ENCODE measurements around the gene ANKS1A. TPM values are rescaled to one million over a fixed set of nuclear protein-coding genes. Genes with fewer than 3 reads are reported as not detected.

ANKS1A gene
- total RNA-seq, 1 experiment from 2014 or later: 14.4 TPM

DNA sequence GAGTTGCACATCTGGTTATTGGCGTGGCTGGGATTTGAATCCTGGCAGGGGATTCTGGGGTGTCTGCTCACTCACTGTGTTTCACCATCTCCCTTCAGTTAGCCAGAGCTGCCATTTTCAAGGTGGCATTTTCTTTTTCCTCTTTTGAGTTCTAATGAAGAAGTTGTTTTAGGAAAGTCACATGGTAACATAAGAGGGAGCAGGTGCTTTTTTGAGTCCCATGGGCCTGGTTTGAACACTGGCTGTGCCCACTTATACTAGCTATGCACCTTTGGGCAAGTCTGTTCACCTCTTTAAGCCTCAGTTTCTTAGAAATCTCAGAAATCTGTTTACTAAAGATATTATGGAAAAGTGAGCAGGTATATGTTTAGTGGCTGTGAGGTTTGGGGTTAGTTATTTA lies 39.6 kb downstream of the ANKS1A start:
- intact Hi-C loops (cut with micrococcal nuclease; ENCODE audit: unreplicated experiment) (no loop called here), in situ Hi-C loops (cut with HindIII; ENCODE audit: low pct_unique_long_range_greater_than_20kb, low sequenced_read_pairs) (no loop called here)
- no peaks in the 10 kb centered on the region for H3K27me3 ChIP-seq (ENCODE audit: control insufficient read depth, insufficient read depth, low read length)
- no peaks in the 10 kb centered on the region for H3K36me3 ChIP-seq (ENCODE audit: control insufficient read depth, insufficient read depth, low read length)
- ChIA-PET CTCF (no interaction called here), POLR2A (no interaction called here)
- DNase-seq (ENCODE audit: low read depth, low spot score) (no peak), ATAC-seq (no peak)
- no peaks in the 10 kb centered on the region for H3K4me1 ChIP-seq (ENCODE audit: control insufficient read depth, insufficient read depth, low read length)
- no peaks in the 10 kb centered on the region for H3K9me3 ChIP-seq (ENCODE audit: control insufficient read depth, insufficient read depth, low read depth, low read length)
- H3K4me3 ChIP-seq (ENCODE audit: low read depth in 2 of 2, low read length in 2 of 2): no peak overlapping the region
- TF ChIP-seq POLR2AphosphoS5 (IDR thresholded peaks at IDR 0.05; ENCODE audit: low read depth, low read length) (no peak), TCF7L2 (IDR thresholded peaks at IDR 0.05; ENCODE audit: low read depth, low read length) (no peak), SIN3A (IDR thresholded peaks at IDR 0.05; ENCODE audit: borderline replicate concordance, insufficient read depth, low read depth, low read length) (no peak)
- TF ChIP-seq, protein P1, sequence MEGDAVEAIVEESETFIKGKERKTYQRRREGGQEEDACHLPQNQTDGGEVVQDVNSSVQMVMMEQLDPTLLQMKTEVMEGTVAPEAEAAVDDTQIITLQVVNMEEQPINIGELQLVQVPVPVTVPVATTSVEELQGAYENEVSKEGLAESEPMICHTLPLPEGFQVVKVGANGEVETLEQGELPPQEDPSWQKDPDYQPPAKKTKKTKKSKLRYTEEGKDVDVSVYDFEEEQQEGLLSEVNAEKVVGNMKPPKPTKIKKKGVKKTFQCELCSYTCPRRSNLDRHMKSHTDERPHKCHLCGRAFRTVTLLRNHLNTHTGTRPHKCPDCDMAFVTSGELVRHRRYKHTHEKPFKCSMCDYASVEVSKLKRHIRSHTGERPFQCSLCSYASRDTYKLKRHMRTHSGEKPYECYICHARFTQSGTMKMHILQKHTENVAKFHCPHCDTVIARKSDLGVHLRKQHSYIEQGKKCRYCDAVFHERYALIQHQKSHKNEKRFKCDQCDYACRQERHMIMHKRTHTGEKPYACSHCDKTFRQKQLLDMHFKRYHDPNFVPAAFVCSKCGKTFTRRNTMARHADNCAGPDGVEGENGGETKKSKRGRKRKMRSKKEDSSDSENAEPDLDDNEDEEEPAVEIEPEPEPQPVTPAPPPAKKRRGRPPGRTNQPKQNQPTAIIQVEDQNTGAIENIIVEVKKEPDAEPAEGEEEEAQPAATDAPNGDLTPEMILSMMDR (IDR thresholded peaks at IDR 0.05): no peak
- TF ChIP-seq, protein P2, sequence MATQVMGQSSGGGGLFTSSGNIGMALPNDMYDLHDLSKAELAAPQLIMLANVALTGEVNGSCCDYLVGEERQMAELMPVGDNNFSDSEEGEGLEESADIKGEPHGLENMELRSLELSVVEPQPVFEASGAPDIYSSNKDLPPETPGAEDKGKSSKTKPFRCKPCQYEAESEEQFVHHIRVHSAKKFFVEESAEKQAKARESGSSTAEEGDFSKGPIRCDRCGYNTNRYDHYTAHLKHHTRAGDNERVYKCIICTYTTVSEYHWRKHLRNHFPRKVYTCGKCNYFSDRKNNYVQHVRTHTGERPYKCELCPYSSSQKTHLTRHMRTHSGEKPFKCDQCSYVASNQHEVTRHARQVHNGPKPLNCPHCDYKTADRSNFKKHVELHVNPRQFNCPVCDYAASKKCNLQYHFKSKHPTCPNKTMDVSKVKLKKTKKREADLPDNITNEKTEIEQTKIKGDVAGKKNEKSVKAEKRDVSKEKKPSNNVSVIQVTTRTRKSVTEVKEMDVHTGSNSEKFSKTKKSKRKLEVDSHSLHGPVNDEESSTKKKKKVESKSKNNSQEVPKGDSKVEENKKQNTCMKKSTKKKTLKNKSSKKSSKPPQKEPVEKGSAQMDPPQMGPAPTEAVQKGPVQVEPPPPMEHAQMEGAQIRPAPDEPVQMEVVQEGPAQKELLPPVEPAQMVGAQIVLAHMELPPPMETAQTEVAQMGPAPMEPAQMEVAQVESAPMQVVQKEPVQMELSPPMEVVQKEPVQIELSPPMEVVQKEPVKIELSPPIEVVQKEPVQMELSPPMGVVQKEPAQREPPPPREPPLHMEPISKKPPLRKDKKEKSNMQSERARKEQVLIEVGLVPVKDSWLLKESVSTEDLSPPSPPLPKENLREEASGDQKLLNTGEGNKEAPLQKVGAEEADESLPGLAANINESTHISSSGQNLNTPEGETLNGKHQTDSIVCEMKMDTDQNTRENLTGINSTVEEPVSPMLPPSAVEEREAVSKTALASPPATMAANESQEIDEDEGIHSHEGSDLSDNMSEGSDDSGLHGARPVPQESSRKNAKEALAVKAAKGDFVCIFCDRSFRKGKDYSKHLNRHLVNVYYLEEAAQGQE (IDR thresholded peaks at IDR 0.05; ENCODE audit: insufficient read depth in 1 of 2, low read depth in 2 of 2, low read length in 1 of 2): no peak
- no peak overlapping the region for H3K27ac ChIP-seq (ENCODE audit: low read length)
- no TSS peak for BruUV-seq (replicated peaks)

DNA sequence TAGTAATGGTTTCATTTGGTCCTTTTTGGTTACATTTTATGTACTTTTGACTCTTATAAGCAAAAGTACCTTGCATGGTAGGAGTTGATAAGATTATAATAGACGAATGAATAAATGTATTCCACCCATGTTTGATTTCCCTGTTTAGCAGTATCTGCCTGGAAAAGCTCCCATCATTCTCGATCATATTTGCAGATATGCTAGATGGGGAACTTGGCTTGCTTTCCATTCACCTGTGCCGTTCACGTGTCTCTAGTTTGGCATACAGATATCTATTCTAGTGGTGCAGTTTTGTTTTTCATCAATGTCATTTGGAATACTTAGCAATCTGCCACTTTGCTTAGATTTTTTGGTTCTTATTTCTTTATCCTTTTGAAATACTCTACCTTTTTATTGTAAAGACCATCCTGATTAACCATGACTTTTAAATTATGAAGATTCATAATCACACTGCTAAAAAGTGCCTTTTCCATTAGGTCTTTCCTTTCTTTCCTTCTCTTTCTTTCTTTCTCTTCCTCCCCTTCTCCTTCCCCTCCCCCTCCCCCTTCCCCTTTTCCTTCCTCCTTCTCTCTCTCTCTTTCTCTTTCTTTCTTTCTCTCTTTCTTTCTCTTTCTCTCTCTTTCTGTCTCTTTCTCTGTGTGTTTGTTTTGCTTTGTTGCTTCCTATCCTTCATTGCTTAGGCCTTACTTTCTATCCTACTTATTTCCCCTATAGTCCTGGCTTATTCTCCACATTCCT lies 40.4 kb downstream of the ANKS1A start:
- in situ Hi-C loops (cut with HindIII; ENCODE audit: low pct_unique_long_range_greater_than_20kb, low sequenced_read_pairs): no loop called here
- Histone ChIP-seq H3K4me3 (ENCODE audit: low read depth in 2 of 2, low read length in 2 of 2) (no peak overlapping the region), H3K27me3 (ENCODE audit: control insufficient read depth, insufficient read depth, low read length) (no peaks in the 10 kb centered on the region), H3K36me3 (ENCODE audit: control insufficient read depth, insufficient read depth, low read length) (no peaks in the 10 kb centered on the region), H3K4me1 (ENCODE audit: control insufficient read depth, insufficient read depth, low read length) (no peaks in the 10 kb centered on the region), H3K27ac (ENCODE audit: low read length) (no peak overlapping the region), H3K9me3 (ENCODE audit: control insufficient read depth, insufficient read depth, low read depth, low read length) (no peaks in the 10 kb centered on the region)
- TF ChIP-seq TCF7L2 (IDR thresholded peaks at IDR 0.05; ENCODE audit: low read depth, low read length) (no peak), POLR2AphosphoS5 (IDR thresholded peaks at IDR 0.05; ENCODE audit: low read depth, low read length) (no peak), SIN3A (IDR thresholded peaks at IDR 0.05; ENCODE audit: borderline replicate concordance, insufficient read depth, low read depth, low read length) (no peak)
- TF ChIP-seq, protein P2 (IDR thresholded peaks at IDR 0.05; ENCODE audit: insufficient read depth in 1 of 2, low read depth in 2 of 2, low read length in 1 of 2): no peak
- TF ChIP-seq, protein P1 (IDR thresholded peaks at IDR 0.05): no peak
- intact Hi-C loops (cut with micrococcal nuclease; ENCODE audit: unreplicated experiment): no loop called here
- DNase-seq (ENCODE audit: low read depth, low spot score) (no peak), ATAC-seq (no peak)
- POLR2A ChIA-PET: no interaction called here
- CTCF ChIA-PET: no interaction called here
- BruUV-seq (replicated peaks): no TSS peak
